Neutrophil (primary cell): Measurements from ENCODE around the gene EFS.

ENCODE experiments used
- H3K27ac ChIP-seq: fragments of 200-600 bp; sonication (generic); 2 replicates; pipeline ENCODE4 v1.5.1; 2016; ENCODE audit warnings: mild to moderate bottlenecking, moderate library complexity
- H3K27me3 ChIP-seq: fragments of 200-600 bp; sonication (generic); 2 replicates; pipeline ENCODE4 v1.6.0; 2016; ENCODE audit warnings: mild to moderate bottlenecking
- H3K36me3 ChIP-seq: fragments of 200-600 bp; sonication (generic); 2 replicates; pipeline ENCODE4 v1.5.1; 2017
- H3K4me1 ChIP-seq, 2 experiments: fragments of 200-600 bp in 1 of 2; sonication (generic) in 1 of 2; 1 replicate in 1 of 2; 2 replicates in 1 of 2; pipeline versions ENCODE4 v1.5.1 to v1.6.1; 2013 to 2016; ENCODE audit warnings: low read depth in 1 of 2, low read length in 1 of 2, mild to moderate bottlenecking in 1 of 2, moderate library complexity in 1 of 2; ENCODE audit not compliant: control insufficient read depth in 1 of 2, insufficient read depth in 1 of 2
- H3K4me3 ChIP-seq, 2 experiments: fragments of 200-600 bp in 1 of 2; sonication (generic) in 1 of 2; 1 replicate in 1 of 2; 2 replicates in 1 of 2; pipeline ENCODE4 v1.5.1; 2013 to 2016; ENCODE audit warnings: low read depth in 1 of 2, low read length in 1 of 2, mild to moderate bottlenecking in 1 of 2, moderate library complexity in 1 of 2
- H3K9me3 ChIP-seq: fragments of 200-600 bp; sonication (generic); 2 replicates; pipeline ENCODE4 v1.5.1; 2016
- TF ChIP-seq, protein P1 (sequence below): fragments of 200-600 bp; sonication (generic); IDR thresholded peaks from 2 replicates; pipeline ENCODE4 v1.5.1; 2016; ENCODE audit warnings: antibody characterized with exemption

EFS gene

GRCh38 chr14:23370221-23370620 is 5.2 kb upstream of the EFS start:
- peaks cover 53% of the 10 kb centered on the region for H3K27me3 ChIP-seq
- TF ChIP-seq, protein P1, sequence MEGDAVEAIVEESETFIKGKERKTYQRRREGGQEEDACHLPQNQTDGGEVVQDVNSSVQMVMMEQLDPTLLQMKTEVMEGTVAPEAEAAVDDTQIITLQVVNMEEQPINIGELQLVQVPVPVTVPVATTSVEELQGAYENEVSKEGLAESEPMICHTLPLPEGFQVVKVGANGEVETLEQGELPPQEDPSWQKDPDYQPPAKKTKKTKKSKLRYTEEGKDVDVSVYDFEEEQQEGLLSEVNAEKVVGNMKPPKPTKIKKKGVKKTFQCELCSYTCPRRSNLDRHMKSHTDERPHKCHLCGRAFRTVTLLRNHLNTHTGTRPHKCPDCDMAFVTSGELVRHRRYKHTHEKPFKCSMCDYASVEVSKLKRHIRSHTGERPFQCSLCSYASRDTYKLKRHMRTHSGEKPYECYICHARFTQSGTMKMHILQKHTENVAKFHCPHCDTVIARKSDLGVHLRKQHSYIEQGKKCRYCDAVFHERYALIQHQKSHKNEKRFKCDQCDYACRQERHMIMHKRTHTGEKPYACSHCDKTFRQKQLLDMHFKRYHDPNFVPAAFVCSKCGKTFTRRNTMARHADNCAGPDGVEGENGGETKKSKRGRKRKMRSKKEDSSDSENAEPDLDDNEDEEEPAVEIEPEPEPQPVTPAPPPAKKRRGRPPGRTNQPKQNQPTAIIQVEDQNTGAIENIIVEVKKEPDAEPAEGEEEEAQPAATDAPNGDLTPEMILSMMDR = no peak
- H3K36me3 ChIP-seq = no peaks in the 10 kb centered on the region
- no peak overlapping the region for H3K4me3 ChIP-seq
- no peaks in the 10 kb centered on the region for H3K9me3 ChIP-seq
- H3K27ac ChIP-seq = no peak overlapping the region
- H3K4me1 ChIP-seq = no peaks in the 10 kb centered on the region

DNA sequence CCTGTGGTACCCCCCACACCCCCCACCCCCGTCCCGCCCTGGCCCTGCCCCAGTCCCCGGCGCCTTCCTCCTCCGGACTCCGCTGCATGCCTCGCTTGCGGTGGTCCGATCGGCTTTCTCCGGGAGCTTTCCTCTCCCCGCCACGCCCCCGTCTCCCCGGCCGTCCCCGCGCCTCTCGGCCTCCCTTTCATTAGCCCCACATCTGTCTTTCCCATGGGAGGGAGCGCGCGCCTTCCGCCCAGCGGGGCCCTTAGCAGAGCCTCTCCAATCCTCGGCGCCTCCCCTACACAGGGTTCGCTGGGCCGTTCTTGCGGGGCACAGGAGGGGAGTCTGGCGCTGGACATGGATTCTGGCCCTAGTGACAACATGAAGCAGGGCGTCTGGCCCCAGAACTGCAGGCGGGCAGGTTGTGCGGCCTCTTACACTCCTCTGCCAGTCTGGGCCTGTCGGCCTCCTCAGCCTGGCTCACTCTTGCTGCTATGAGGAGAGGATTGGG is 1.5 kb upstream of the EFS start:
- peaks cover 90% of the 10 kb centered on the region for H3K27me3 ChIP-seq
- H3K4me3 ChIP-seq = no peak overlapping the region
- no peaks in the 10 kb centered on the region for H3K36me3 ChIP-seq
- no peaks in the 10 kb centered on the region for H3K4me1 ChIP-seq
- no peak overlapping the region for H3K27ac ChIP-seq
- TF ChIP-seq, protein P1 = no peak
- H3K9me3 ChIP-seq = no peaks in the 10 kb centered on the region

- Histone ChIP-seq H3K27ac (no peak overlapping the region), H3K4me1 (no peaks in the 10 kb centered on the region), H3K4me3 (no peak overlapping the region), H3K9me3 (no peaks in the 10 kb centered on the region), H3K36me3 (no peaks in the 10 kb centered on the region), H3K27me3 (peaks cover 96% of the 10 kb centered on the region)
- TF ChIP-seq, protein P1 = no peak
Observed at GRCh38 chr14:23365732-23366425, 907 bp upstream of the EFS start.

DNA sequence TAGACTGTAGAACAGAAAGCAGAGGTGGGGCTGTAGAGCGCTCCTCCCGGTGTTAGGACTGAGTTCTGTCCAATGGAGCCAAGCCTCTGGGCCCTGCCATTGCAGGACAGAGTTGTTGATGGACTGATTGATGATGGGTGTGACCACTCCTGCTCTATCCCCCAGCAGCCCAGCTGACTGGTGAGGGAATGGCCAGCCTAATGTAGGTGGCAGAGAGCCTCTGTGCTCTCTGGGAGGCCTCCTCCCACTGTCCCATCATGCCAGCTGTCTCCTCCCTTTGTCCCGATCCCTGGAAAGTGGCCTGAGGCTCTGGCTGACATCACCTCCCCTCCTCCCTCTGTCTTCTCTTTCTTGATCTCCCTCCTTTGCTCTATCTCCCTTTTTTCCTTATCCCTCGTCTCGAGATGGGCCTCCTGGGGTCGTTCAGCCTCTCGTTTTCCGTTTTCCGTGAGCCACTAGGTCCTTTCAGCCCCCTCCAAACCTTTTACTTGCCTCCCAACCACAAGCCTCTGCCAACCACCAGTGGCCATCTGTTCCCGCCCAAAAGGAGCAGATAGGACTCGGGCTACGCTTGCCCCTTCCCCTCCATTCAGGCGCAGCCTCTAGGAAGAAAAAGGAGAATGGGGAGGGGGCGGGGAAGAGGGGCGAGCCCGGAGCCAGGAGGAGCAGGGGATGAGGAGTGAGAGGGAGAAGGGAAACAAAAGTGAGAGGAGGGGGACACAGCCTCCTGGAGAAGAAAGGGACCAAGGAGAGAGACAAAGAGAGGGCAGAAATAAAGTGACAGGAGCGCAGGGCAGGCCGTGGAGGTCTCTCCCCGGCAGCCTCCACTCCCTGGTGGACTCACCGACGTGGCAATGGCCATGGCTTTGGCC is 572 bp downstream of the EFS start:
- Histone ChIP-seq H3K27ac (no peak overlapping the region), H3K9me3 (no peaks in the 10 kb centered on the region), H3K36me3 (no peaks in the 10 kb centered on the region), H3K4me1 (no peaks in the 10 kb centered on the region), H3K27me3 (peaks cover 88% of the 10 kb centered on the region), H3K4me3 (no peak overlapping the region)
- TF ChIP-seq, protein P1 = no peak

DNA sequence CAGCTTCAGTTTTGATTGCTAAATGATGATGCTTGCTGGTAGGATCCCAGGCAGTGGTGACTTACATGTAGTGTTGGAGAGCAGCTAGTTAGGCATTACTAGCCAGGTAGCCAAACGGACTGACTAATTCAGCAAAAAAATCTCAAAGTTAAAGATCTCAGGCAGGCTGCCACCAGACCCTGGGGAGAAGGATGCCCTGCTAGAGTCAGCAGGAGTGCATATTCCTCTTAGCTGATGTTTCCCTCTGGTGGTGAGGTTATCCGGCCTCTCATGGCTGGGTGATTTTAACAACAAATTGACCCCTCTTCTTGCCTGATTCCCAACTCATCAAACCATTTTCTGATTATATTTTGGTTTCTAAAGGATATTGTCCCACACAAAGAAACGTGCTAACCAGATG is 2.8 kb downstream of the EFS start:
- no peaks in the 10 kb centered on the region for H3K36me3 ChIP-seq

More for the DNA sequence above, 2.8 kb downstream of the EFS start:
- no peaks in the 10 kb centered on the region for H3K4me1 ChIP-seq
- no peak overlapping the region for H3K27ac ChIP-seq
- H3K9me3 ChIP-seq = no peaks in the 10 kb centered on the region
- peaks cover 70% of the 10 kb centered on the region for H3K27me3 ChIP-seq
- no peak overlapping the region for H3K4me3 ChIP-seq
- TF ChIP-seq, protein P1 = no peak
